DOHH2 (cell line): ENCODE results near the gene PTGER2.

Experiments used
- H3F3A ChIP-seq: fragments of 200-600 bp; sonication (generic), shearing (Covaris generic); 2 replicates; pipeline ENCODE4 v1.6.0; 2016; ENCODE audit warnings: antibody characterized with exemption, mild to moderate bottlenecking; ENCODE audit not compliant: control insufficient read depth, insufficient read depth
- H3K27ac ChIP-seq: fragments of 200-600 bp; sonication (generic); 2 replicates; pipeline ENCODE4 v1.5.1; 2014; ENCODE audit warnings: low read depth, mild to moderate bottlenecking, low read length, moderate library complexity
- H3K27me3 ChIP-seq: fragments of 200-600 bp; sonication (generic); 2 replicates; pipeline ENCODE4 v1.6.1; 2014; ENCODE audit warnings: mild to moderate bottlenecking, low read length, mixed read lengths; ENCODE audit not compliant: control insufficient read depth
- H3K36me3 ChIP-seq: fragments of 200-600 bp; sonication (generic); 2 replicates; pipeline ENCODE4 v1.6.1; 2014; ENCODE audit warnings: mild to moderate bottlenecking, low read length, moderate library complexity, mixed read lengths; ENCODE audit not compliant: control insufficient read depth
- H3K4me1 ChIP-seq: fragments of 200-600 bp; sonication (generic); 2 replicates; pipeline ENCODE4 v1.6.1; 2014; ENCODE audit warnings: mild to moderate bottlenecking, low read length, mixed read lengths; ENCODE audit not compliant: control insufficient read depth
- H3K4me2 ChIP-seq: fragments of 200-600 bp; sonication (generic); 2 replicates; pipeline ENCODE4 v1.6.0; 2014; ENCODE audit warnings: mild to moderate bottlenecking, low read length, moderate library complexity
- H3K4me3 ChIP-seq: fragments of 200-600 bp; sonication (generic); 2 replicates; pipeline ENCODE4 v1.5.1; 2014; ENCODE audit warnings: mild to moderate bottlenecking, low read length, mixed read lengths
- H3K79me2 ChIP-seq: fragments of 200-600 bp; sonication (generic); 2 replicates; pipeline ENCODE4 v1.6.1; 2014; ENCODE audit warnings: mild to moderate bottlenecking, low read length, mixed read lengths; ENCODE audit not compliant: control insufficient read depth
- H3K9me2 ChIP-seq: fragments of 200-600 bp; sonication (generic); replicated peaks from 2 replicates; pipeline ENCODE4 v1.6.1; 2014; ENCODE audit warnings: mild to moderate bottlenecking, low read length, mixed read lengths; ENCODE audit not compliant: control insufficient read depth
- H3K9me3 ChIP-seq: fragments of 200-600 bp; sonication (generic); 2 replicates; pipeline ENCODE4 v1.6.1; 2014; ENCODE audit warnings: antibody characterized with exemption, low read length, mixed read lengths; ENCODE audit not compliant: control insufficient read depth, insufficient read depth
- H4K20me1 ChIP-seq: fragments of 200-600 bp; sonication (generic); 2 replicates; pipeline ENCODE4 v1.6.0; 2014; ENCODE audit warnings: low read depth, mild to moderate bottlenecking, antibody characterized with exemption, low read length, moderate library complexity; ENCODE audit not compliant: control insufficient read depth, insufficient read depth
- EZH2phosphoT487 ChIP-seq: fragments of 200-600 bp; sonication (generic); IDR thresholded peaks from 2 replicates; pipeline ENCODE4 v1.6.1; 2017; ENCODE audit warnings: borderline replicate concordance, mild to moderate bottlenecking, antibody characterized with exemption, low read length, moderate library complexity, mixed read lengths
- TF ChIP-seq, protein P1 (sequence below): fragments of 200-600 bp; sonication (generic); IDR thresholded peaks from one replicate; pipeline ENCODE4 v1.5.1; 2014; ENCODE audit warnings: antibody characterized with exemption, mild to moderate bottlenecking, low read depth, low read length; ENCODE audit not compliant: poor library complexity, severe bottlenecking

Gene PTGER2

DNA sequence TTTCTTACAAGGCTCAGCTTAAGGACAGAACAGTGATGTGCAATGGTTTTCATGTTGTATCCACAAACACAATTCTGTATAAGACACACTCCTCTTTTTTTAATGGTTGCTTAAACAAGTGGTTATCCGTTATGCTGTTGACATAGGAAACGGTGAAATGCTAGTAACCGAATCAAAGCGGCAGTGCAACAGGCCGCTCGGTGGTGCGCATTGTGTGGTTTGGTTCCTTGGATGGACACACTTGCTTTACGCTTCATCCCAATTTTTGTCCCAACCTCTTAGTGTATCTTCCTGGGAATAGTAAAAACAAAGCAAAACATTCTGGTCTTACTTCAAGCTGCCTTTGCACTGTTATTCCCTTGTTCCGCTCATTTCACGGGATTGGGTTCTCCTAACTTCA is 650 bp upstream of the PTGER2 start:
- Histone ChIP-seq H3K9me2 (no peaks in the 10 kb centered on the region), H3K9me3 (peaks cover 3% of the 10 kb centered on the region), H3K27me3 (peaks cover 24% of the 10 kb centered on the region), H3K4me3 (no peak overlapping the region), H3K4me1 (peaks cover 13% of the 10 kb centered on the region), H3F3A (no peaks in the 10 kb centered on the region), H3K36me3 (no peaks in the 10 kb centered on the region), H3K79me2 (no peaks in the 10 kb centered on the region), H3K4me2 (no peak overlapping the region), H4K20me1 (no peaks in the 10 kb centered on the region), H3K27ac (no peak overlapping the region)
- no peak for TF ChIP-seq EZH2phosphoT487

DNA sequence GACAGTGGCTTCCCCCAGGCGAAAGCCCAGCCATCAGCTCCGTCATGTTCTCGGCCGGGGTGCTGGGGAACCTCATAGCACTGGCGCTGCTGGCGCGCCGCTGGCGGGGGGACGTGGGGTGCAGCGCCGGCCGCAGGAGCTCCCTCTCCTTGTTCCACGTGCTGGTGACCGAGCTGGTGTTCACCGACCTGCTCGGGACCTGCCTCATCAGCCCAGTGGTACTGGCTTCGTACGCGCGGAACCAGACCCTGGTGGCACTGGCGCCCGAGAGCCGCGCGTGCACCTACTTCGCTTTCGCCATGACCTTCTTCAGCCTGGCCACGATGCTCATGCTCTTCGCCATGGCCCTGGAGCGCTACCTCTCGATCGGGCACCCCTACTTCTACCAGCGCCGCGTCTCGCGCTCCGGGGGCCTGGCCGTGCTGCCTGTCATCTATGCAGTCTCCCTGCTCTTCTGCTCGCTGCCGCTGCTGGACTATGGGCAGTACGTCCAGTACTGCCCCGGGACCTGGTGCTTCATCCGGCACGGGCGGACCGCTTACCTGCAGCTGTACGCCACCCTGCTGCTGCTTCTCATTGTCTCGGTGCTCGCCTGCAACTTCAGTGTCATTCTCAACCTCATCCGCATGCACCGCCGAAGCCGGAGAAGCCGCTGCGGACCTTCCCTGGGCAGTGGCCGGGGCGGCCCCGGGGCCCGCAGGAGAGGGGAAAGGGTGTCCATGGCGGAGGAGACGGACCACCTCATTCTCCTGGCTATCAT is 663 bp downstream of the PTGER2 start:
- Histone ChIP-seq H3K4me2 (peak overlapping the region; percentile 7; the same call in 1 of the 2 replicates), H3K79me2 (no peaks in the 10 kb centered on the region)

DNA sequence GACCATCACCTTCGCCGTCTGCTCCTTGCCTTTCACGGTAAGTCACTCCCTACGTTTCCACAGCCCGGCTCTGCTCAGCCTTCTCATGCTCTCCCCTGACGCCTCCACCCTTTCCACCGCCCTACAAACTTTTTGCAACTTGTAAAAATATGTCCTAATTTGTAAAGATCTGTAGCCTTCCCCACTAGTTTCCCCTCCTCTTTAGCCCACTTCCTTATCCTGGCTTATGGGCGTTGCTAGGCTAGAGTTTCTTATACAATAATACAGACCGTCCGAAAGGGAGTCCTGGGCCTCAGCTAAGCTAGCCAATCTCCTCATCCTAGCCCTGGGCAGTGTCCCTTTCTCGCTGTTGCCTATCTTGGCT is 1.2 kb downstream of the PTGER2 start:
- Histone ChIP-seq H3K27ac (no peak overlapping the region), H3K4me2 (no peak overlapping the region), H3K79me2 (no peaks in the 10 kb centered on the region), H3K36me3 (no peaks in the 10 kb centered on the region), H3F3A (no peaks in the 10 kb centered on the region), H3K27me3 (peaks cover 28% of the 10 kb centered on the region), H3K9me3 (peaks cover 3% of the 10 kb centered on the region), H3K4me3 (no peak overlapping the region), H3K4me1 (peaks cover 13% of the 10 kb centered on the region), H4K20me1 (no peaks in the 10 kb centered on the region), H3K9me2 (no peaks in the 10 kb centered on the region)
- TF ChIP-seq EZH2phosphoT487 = no peak
- TF ChIP-seq, protein P1, sequence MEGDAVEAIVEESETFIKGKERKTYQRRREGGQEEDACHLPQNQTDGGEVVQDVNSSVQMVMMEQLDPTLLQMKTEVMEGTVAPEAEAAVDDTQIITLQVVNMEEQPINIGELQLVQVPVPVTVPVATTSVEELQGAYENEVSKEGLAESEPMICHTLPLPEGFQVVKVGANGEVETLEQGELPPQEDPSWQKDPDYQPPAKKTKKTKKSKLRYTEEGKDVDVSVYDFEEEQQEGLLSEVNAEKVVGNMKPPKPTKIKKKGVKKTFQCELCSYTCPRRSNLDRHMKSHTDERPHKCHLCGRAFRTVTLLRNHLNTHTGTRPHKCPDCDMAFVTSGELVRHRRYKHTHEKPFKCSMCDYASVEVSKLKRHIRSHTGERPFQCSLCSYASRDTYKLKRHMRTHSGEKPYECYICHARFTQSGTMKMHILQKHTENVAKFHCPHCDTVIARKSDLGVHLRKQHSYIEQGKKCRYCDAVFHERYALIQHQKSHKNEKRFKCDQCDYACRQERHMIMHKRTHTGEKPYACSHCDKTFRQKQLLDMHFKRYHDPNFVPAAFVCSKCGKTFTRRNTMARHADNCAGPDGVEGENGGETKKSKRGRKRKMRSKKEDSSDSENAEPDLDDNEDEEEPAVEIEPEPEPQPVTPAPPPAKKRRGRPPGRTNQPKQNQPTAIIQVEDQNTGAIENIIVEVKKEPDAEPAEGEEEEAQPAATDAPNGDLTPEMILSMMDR = no peak

More for the DNA sequence above, 663 bp downstream of the PTGER2 start:
- Histone ChIP-seq H3K9me2 (no peaks in the 10 kb centered on the region), H3K27me3 (peaks cover 28% of the 10 kb centered on the region), H4K20me1 (no peaks in the 10 kb centered on the region), H3K9me3 (peaks cover 3% of the 10 kb centered on the region), H3F3A (no peaks in the 10 kb centered on the region), H3K27ac (no peak overlapping the region), H3K36me3 (no peaks in the 10 kb centered on the region), H3K4me1 (peaks cover 13% of the 10 kb centered on the region), H3K4me3 (no peak overlapping the region)
- TF ChIP-seq, protein P1 = no peak
- TF ChIP-seq EZH2phosphoT487 = no peak

DNA sequence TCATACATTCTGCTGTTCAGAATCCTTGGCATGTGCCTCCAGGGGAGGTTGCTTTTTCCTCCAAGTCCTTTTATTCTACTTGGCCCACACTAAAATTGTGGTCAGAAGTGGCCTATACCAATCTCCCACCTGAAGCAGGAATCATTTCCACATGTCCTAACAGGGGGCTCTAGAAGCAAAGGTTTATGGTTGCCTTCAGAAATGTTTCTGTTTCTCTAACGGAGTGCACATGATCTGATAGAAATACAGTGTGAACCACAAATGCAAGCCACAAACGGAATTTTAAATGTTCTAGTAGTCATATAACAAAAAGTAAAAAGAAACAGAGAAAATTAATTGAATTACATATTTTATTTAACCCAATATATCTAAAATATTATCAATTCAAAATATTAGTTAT is 4.0 kb downstream of the PTGER2 start:
- Histone ChIP-seq H3K4me3 (no peak overlapping the region), H3K9me2 (no peaks in the 10 kb centered on the region), H3K27ac (no peak overlapping the region)

More for the DNA sequence above, 4.0 kb downstream of the PTGER2 start:
- Histone ChIP-seq H3K27me3 (peaks cover 28% of the 10 kb centered on the region), H3K79me2 (no peaks in the 10 kb centered on the region), H3K36me3 (no peaks in the 10 kb centered on the region), H3K9me3 (peaks cover 7% of the 10 kb centered on the region), H3K4me1 (no peaks in the 10 kb centered on the region), H3F3A (no peaks in the 10 kb centered on the region), H3K4me2 (no peak overlapping the region), H4K20me1 (no peaks in the 10 kb centered on the region)
- TF ChIP-seq, protein P1 = no peak
- TF ChIP-seq EZH2phosphoT487 = no peak
